BJ (cell line): Measurements from ENCODE around the gene CRYL1. TPM values are rescaled to one million over a fixed set of nuclear protein-coding genes. Genes with fewer than 3 reads are reported as not detected.

Experiments
- CTCF ChIA-PET: fragments of 350-600 bp; formaldehyde crosslinking; extraction: SDS; loops from one replicate; lab custom pipeline; 2021; ENCODE audit warnings: antibody characterized with exemption, inconsistent platforms; lab: Yijun Ruan, JAX
- POLR2A ChIA-PET: fragments of 300-600 bp; sonication (Branson Sonifier 250); formaldehyde crosslinking; extraction: SDS; loops from one replicate; lab custom pipeline; 2021; ENCODE audit warnings: antibody characterized with exemption; lab: Charles Lee
- DNase-seq: peaks from one replicate; pipeline ENCODE4 v3.0.0-alpha.2; 2011; ENCODE audit warnings: low read depth
- H3K27me3 ChIP-seq: 2 replicates; pipeline ENCODE4 v1.6.0; 2011; ENCODE audit warnings: low read length; ENCODE audit not compliant: control insufficient read depth, insufficient read depth
- H3K36me3 ChIP-seq: 2 replicates; pipeline ENCODE4 v1.5.1; 2011; ENCODE audit warnings: low read length; ENCODE audit not compliant: control insufficient read depth, insufficient read depth
- H3K4me3 ChIP-seq: 2 replicates; pipeline ENCODE4 v1.5.1; 2011; ENCODE audit warnings: low read depth, mild to moderate bottlenecking, control low read depth, low read length
- CTCF ChIP-seq: IDR thresholded peaks from 2 replicates; pipeline ENCODE4 v1.5.1; 2011; ENCODE audit warnings: low read depth, mild to moderate bottlenecking, control low read depth, inconsistent platforms, low read length, moderate library complexity; ENCODE audit not compliant: insufficient read depth
- polyA plus RNA-seq: library from polyadenylated mRNA; depleted of rRNA; stranded (reverse); fragments of >200 nt; gene quantifications from 2 replicates; pipeline ENCODE4 v1.2.3, GENCODE V29; 2011

CRYL1 gene
- polyA plus RNA-seq, 1 experiment, result 30.6 TPM

GRCh38 chr13:20400774-20401173 lies 124.9 kb downstream of the CRYL1 start:
- Histone ChIP-seq H3K27me3 (peaks cover 4% of the 10 kb centered on the region), H3K36me3 (no peaks in the 10 kb centered on the region; the same call in 1 of the 2 replicates), H3K4me3 (no peak overlapping the region)
- ChIA-PET POLR2A (no interaction called here), CTCF (no interaction called here)
- no peak for DNase-seq
- TF ChIP-seq CTCF, result no peak

DNA sequence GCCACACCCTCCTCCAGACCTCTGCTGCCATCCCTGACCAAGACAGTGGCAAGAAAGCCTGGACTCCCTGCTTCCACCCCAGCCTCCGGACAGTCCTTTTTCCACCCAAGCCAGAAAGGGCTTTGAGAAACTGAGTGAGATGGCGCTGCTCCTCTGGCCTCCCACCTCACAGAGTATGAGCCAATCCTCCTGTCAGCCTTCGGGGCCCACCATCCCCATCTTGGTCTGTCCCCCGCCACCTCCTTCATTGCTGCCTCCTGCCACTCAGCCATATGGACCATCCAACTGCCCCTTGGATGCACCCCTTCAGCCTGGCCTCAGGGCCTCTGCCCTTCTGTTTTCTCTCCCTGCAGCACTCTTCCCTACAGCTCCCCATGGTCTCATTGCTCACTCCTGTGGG lies 125.7 kb downstream of the CRYL1 start:
- DNase-seq, result no peak
- CTCF ChIA-PET, result no interaction called here
- no peak overlapping the region for H3K4me3 ChIP-seq
- POLR2A ChIA-PET, result no interaction called here
- H3K36me3 ChIP-seq, result no peaks in the 10 kb centered on the region; the same call in 1 of the 2 replicates
- no peak for TF ChIP-seq CTCF
- peaks cover 4% of the 10 kb centered on the region for H3K27me3 ChIP-seq

GRCh38 chr13:20399515-20399914 lies 126.1 kb downstream of the CRYL1 start:
- ChIA-PET CTCF (no interaction called here), POLR2A (no interaction called here)
- DNase-seq, result no peak
- no peak overlapping the region for H3K4me3 ChIP-seq
- no peak for TF ChIP-seq CTCF
- peaks cover 4% of the 10 kb centered on the region for H3K27me3 ChIP-seq
- H3K36me3 ChIP-seq, result no peaks in the 10 kb centered on the region; the same call in 1 of the 2 replicates

DNA sequence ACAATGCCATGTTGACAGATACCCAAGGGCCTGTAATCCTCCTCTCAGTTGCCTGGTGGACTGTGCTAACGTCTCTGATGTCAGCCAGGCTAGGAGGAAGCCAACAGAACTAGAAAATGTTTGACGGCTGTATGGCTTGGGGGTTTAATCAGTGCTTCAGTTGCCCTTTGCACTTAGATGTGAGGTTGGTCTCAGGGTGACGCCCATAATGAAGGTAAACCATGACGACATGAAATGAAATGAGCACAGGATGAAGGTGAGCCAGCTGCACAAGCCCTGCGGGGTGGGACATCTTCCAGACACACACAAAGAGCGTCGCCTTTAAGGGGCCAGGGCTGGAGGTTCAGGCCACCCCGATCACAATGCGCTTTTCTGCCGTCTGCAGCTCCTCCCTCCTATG lies 127.2 kb downstream of the CRYL1 start:
- CTCF ChIA-PET, result no interaction called here
- no peak overlapping the region for H3K4me3 ChIP-seq
- no peaks in the 10 kb centered on the region for H3K36me3 ChIP-seq
- no peak for DNase-seq
- no peak for TF ChIP-seq CTCF
- peaks cover 4% of the 10 kb centered on the region for H3K27me3 ChIP-seq
- POLR2A ChIA-PET, result no interaction called here

GRCh38 chr13:20397896-20398295 lies 127.8 kb downstream of the CRYL1 start:
- no peak for TF ChIP-seq CTCF
- DNase-seq, result no peak
- ChIA-PET CTCF (no interaction called here), POLR2A (interaction anchor here (0.6 kb wide), 1 partner anchor 14 kb away, joined by 4 read pairs; no protein-coding TSS in a partner anchor)
- peaks cover 4% of the 10 kb centered on the region for H3K27me3 ChIP-seq
- H3K4me3 ChIP-seq, result no peak overlapping the region
- H3K36me3 ChIP-seq, result no peaks in the 10 kb centered on the region
